ENCODE results near the gene IGSF5. TPM values are rescaled to one million over a fixed set of nuclear protein-coding genes. Genes with fewer than 3 reads are reported as not detected.
"Not testable (repeated sequence)": the region's sequence is repeated elsewhere in the genome, so short reads cannot be mapped to it uniquely, and the experiment has no call there.

Gene IGSF5
- total RNA-seq, 1 experiment from 2014 or later: not detected

DNA sequence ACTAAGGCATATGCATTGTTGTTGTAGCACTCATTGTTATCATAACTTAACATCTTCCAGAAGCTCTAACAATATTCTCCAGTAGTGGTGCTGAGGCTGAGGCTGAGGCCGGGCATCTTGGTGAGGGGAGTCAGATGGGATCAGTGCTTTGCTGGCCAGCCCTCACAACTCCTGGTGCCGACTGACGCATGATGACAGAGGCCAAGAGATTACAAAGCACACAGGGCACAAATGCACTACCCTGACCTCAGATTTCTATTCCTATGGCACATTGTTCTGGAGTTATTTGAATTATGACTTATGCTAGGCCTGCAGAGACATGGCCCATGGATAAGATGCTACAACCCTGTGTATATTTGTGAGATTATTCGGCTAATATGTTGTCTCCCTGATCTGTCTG lies 8.3 kb upstream of the IGSF5 start:
- Mint-ChIP-seq H3K27ac (ENCODE audit: low read depth, unreplicated experiment) (no peak overlapping the region), H3K27me3 (ENCODE audit: insufficient read depth, unreplicated experiment) (no peaks in the 10 kb centered on the region), H3K9me3 (ENCODE audit: unreplicated experiment) (no peaks in the 10 kb centered on the region), H3K4me3 (ENCODE audit: unreplicated experiment) (no peak overlapping the region), H3K36me3 (ENCODE audit: insufficient read depth, unreplicated experiment) (no peaks in the 10 kb centered on the region), H3K4me1 (ENCODE audit: insufficient read depth, unreplicated experiment) (no peaks in the 10 kb centered on the region)
- TF ChIP-seq, protein P1, sequence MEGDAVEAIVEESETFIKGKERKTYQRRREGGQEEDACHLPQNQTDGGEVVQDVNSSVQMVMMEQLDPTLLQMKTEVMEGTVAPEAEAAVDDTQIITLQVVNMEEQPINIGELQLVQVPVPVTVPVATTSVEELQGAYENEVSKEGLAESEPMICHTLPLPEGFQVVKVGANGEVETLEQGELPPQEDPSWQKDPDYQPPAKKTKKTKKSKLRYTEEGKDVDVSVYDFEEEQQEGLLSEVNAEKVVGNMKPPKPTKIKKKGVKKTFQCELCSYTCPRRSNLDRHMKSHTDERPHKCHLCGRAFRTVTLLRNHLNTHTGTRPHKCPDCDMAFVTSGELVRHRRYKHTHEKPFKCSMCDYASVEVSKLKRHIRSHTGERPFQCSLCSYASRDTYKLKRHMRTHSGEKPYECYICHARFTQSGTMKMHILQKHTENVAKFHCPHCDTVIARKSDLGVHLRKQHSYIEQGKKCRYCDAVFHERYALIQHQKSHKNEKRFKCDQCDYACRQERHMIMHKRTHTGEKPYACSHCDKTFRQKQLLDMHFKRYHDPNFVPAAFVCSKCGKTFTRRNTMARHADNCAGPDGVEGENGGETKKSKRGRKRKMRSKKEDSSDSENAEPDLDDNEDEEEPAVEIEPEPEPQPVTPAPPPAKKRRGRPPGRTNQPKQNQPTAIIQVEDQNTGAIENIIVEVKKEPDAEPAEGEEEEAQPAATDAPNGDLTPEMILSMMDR (IDR thresholded peaks at IDR 0.05; ENCODE audit: unreplicated experiment): no peak
- ChIA-PET POLR2A (no interaction called here), CTCF (interaction anchor here (0.7 kb wide), 1 partner anchor 44 kb away, joined by 3 read pairs; no protein-coding TSS in a partner anchor)
- no peak for DNase-seq (ENCODE audit: unreplicated experiment)
- no TSS peak for BruUV-seq (replicated peaks)
- intact Hi-C loops (cut with micrococcal nuclease): no loop called here

DNA sequence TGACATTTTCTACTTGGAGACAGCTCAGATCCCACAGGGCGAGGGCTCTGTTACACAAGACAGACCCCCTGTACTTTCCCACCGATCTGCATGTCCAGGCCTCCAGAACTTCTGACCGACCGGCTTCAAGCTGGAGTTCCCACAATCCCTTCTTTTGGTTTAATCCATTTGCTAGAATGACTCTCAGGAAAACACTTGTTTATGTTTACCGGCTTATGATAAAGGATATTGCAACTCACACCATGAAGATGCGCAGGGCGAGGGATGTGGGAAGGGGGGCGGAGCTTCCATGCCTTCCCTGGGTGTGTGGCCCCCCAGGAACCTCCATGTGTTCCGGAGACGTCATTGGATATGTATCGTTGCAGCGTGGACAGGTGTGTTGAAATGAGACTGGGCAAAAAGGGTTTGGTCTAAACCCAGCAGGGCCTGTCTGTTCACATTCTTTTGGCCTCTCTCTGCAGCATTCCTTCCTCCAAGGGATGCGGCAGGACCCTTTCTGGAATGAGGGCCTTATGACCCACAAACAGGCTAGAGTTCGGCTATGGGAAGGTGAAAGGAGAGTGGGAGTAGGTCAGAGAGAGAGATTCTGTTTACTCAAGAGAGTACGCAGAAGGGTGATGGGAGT lies 7.5 kb upstream of the IGSF5 start:
- TF ChIP-seq, protein P1 (IDR thresholded peaks at IDR 0.05; ENCODE audit: unreplicated experiment): no peak
- CTCF ChIA-PET: interaction anchor here (0.7 to 0.9 kb wide), 2 partner anchors 45 to 219 kb away, joined by 3 read pairs; no protein-coding TSS in a partner anchor
- intact Hi-C loops (cut with micrococcal nuclease): no loop called here
- Mint-ChIP-seq H3K4me1 (ENCODE audit: insufficient read depth, unreplicated experiment) (no peaks in the 10 kb centered on the region), H3K4me3 (ENCODE audit: unreplicated experiment) (no peak overlapping the region), H3K27ac (ENCODE audit: low read depth, unreplicated experiment) (no peak overlapping the region), H3K27me3 (ENCODE audit: insufficient read depth, unreplicated experiment) (no peaks in the 10 kb centered on the region), H3K36me3 (ENCODE audit: insufficient read depth, unreplicated experiment) (no peaks in the 10 kb centered on the region), H3K9me3 (ENCODE audit: unreplicated experiment) (no peaks in the 10 kb centered on the region)
- DNase-seq (ENCODE audit: unreplicated experiment): no peak
- BruUV-seq (replicated peaks): no TSS peak
- POLR2A ChIA-PET: interaction anchor here (0.7 kb wide), 1 partner anchor 1413 kb away, joined by 3 read pairs; no protein-coding TSS in a partner anchor

- intact Hi-C loops (cut with micrococcal nuclease): no loop called here
- Mint-ChIP-seq H3K36me3 (ENCODE audit: insufficient read depth, unreplicated experiment) (no peaks in the 10 kb centered on the region), H3K27ac (ENCODE audit: low read depth, unreplicated experiment) (no peak overlapping the region), H3K27me3 (ENCODE audit: insufficient read depth, unreplicated experiment) (no peaks in the 10 kb centered on the region), H3K4me3 (ENCODE audit: unreplicated experiment) (no peak overlapping the region), H3K4me1 (ENCODE audit: insufficient read depth, unreplicated experiment) (no peaks in the 10 kb centered on the region), H3K9me3 (ENCODE audit: unreplicated experiment) (no peaks in the 10 kb centered on the region)
- no peak for DNase-seq (ENCODE audit: unreplicated experiment)
- TF ChIP-seq, protein P1 (IDR thresholded peaks at IDR 0.05; ENCODE audit: unreplicated experiment): no peak
- POLR2A ChIA-PET: interaction anchor here (0.6 to 0.7 kb wide), 2 partner anchors 37 to 63 kb away, joined by 3 read pairs; no protein-coding TSS in a partner anchor
- no TSS peak for BruUV-seq (replicated peaks)
- CTCF ChIA-PET: interaction anchor here (0.6 to 0.9 kb wide), 2 partner anchors 220 to 573 kb away, joined by 3 to 6 read pairs; no protein-coding TSS in a partner anchor
Observed at GRCh38 chr21:39738566-39738965, 6.4 kb upstream of the IGSF5 start.

DNA sequence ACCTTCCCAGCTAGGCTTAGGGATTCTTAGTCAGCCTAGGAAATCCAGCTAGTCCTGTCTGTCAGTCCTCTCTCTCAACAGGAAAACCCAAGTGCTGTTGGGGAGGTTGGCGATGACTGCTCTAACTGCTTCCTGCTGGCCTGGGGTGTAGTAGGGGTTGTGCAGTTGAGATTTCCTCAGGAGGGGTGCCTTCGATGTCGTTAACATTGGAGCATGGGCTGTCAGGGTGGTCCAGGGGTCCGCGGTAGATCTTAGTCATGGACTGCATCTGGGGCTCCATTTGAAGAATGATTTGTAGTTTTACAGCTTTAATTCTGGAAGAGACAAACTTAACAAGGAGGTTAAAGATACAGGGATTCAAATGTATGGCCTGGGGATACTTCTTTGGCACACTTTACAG lies 5.5 kb upstream of the IGSF5 start:
- H3K27ac Mint-ChIP-seq (ENCODE audit: low read depth, unreplicated experiment); H3K4me3 Mint-ChIP-seq (ENCODE audit: unreplicated experiment); H3K36me3 Mint-ChIP-seq (ENCODE audit: insufficient read depth, unreplicated experiment); BruUV-seq (replicated peaks); POLR2A ChIA-PET; H3K9me3 Mint-ChIP-seq (ENCODE audit: unreplicated experiment); H3K27me3 Mint-ChIP-seq (ENCODE audit: insufficient read depth, unreplicated experiment); H3K4me1 Mint-ChIP-seq (ENCODE audit: insufficient read depth, unreplicated experiment); CTCF ChIA-PET; intact Hi-C loops (cut with micrococcal nuclease); DNase-seq (ENCODE audit: unreplicated experiment): not testable (repeated sequence)

DNA sequence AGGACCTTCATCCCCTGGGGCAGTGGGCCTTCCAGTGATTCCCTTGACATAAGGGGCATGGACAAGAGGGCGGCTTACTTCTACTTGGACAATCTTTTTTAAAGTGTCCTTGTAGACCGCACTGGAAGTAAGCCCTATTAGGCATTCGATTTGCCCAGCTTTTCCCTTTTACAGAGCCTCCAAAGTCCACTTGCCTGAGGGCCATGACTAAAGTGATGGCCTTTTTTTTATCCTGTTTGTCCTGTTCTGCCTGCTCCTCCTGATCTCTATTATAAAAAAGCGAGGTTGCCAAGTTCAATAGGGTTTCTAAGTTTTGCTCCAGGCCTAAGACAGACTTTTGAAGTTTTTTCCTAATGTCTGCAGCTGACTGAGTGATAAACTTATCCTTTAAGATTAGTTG lies 2.4 kb upstream of the IGSF5 start:
- H3K27ac Mint-ChIP-seq (ENCODE audit: low read depth, unreplicated experiment); BruUV-seq (replicated peaks); intact Hi-C loops (cut with micrococcal nuclease): not testable (repeated sequence)

DNA sequence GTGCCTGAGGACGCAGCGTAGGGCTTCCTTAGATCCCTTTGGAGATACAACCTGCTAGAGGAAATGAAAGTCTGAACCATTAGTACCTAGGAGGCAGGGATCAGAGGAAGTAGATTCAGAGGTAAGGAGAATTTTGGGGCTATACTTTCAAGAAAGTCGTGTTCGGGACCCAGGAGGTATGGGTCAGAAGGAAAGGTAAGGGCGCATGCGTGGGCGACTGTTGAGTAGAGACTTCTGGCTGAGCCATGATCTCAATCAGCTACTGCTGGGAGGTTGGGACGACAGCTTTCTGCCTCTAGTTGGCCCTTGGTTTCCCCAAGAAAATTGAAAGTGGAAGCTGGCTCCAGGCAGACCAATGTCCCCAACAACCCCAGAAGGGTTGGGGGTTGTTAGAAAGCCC lies 349 bp downstream of the IGSF5 start:
- intact Hi-C loops (cut with micrococcal nuclease); H3K27me3 Mint-ChIP-seq (ENCODE audit: insufficient read depth, unreplicated experiment); H3K4me1 Mint-ChIP-seq (ENCODE audit: insufficient read depth, unreplicated experiment); H3K4me3 Mint-ChIP-seq (ENCODE audit: unreplicated experiment); H3K36me3 Mint-ChIP-seq (ENCODE audit: insufficient read depth, unreplicated experiment); DNase-seq (ENCODE audit: unreplicated experiment); POLR2A ChIA-PET; H3K9me3 Mint-ChIP-seq (ENCODE audit: unreplicated experiment); H3K27ac Mint-ChIP-seq (ENCODE audit: low read depth, unreplicated experiment); BruUV-seq (replicated peaks): not testable (repeated sequence)
- CTCF ChIA-PET: interaction anchor here (0.6 to 0.7 kb wide), 2 partner anchors 599 to 607 kb away, joined by 3 read pairs; no protein-coding TSS in a partner anchor

More for the DNA sequence above, 2.4 kb upstream of the IGSF5 start:
- CTCF ChIA-PET; DNase-seq (ENCODE audit: unreplicated experiment); H3K4me1 Mint-ChIP-seq (ENCODE audit: insufficient read depth, unreplicated experiment); H3K4me3 Mint-ChIP-seq (ENCODE audit: unreplicated experiment); H3K9me3 Mint-ChIP-seq (ENCODE audit: unreplicated experiment); POLR2A ChIA-PET; H3K36me3 Mint-ChIP-seq (ENCODE audit: insufficient read depth, unreplicated experiment); H3K27me3 Mint-ChIP-seq (ENCODE audit: insufficient read depth, unreplicated experiment): not testable (repeated sequence)

Data from MCF 10A (cell line).